Activated CD4-positive, CD25-positive, alpha-beta regulatory T cell (primary cell): Measurements from ENCODE around the gene OGG1.

Experiments used
- DNase-seq, 4 experiments: peaks; one replicate each; lab custom pipeline; 2025; lab: John Stamatoyannopoulos, UW

Gene OGG1

GRCh38 chr3:9727743-9728142 is 22.0 kb upstream of the OGG1 start:
- DNase-seq = no peak

- no peak for DNase-seq
Measured at GRCh38 chr3:9729419-9729818, 20.3 kb upstream of the OGG1 start.

GRCh38 chr3:9730657-9731205 is 19.0 kb upstream of the OGG1 start:
- DNase-seq = no peak

GRCh38 chr3:9731206-9732079 is 18.3 kb upstream of the OGG1 start, which contains the start of gene BRPF1:
Gene BRPF1, plus strand, starts transcription at chr3:9731735. Its CDS starts 2,406 bp downstream, at chr3:9734141.
- DNase-seq = peak; percentile 99 to 100 (median 99)

GRCh38 chr3:9732080-9732739 is 17.5 kb upstream of the OGG1 start:
- peak in 1 of 4 experiments; percentile 16 for DNase-seq

- no peak for DNase-seq
Measured at GRCh38 chr3:9732740-9733115, 17.0 kb upstream of the OGG1 start.

- no peak for DNase-seq
Measured at GRCh38 chr3:9736831-9737230, 12.9 kb upstream of the OGG1 start.

GRCh38 chr3:9739181-9739580 is 10.6 kb upstream of the OGG1 start:
- no peak for DNase-seq

- no peak for DNase-seq
Measured at GRCh38 chr3:9742560-9742959, 7.2 kb upstream of the OGG1 start.

GRCh38 chr3:9743548-9743947 is 6.2 kb upstream of the OGG1 start:
- DNase-seq = no peak

- no peak for DNase-seq
Measured at GRCh38 chr3:9744162-9744561, 5.6 kb upstream of the OGG1 start.

- no peak for DNase-seq
Measured at GRCh38 chr3:9745521-9745920, 4.2 kb upstream of the OGG1 start.

- no peak for DNase-seq
Measured at GRCh38 chr3:9746330-9746729, 3.4 kb upstream of the OGG1 start.

GRCh38 chr3:9747267-9747666 is 2.5 kb upstream of the OGG1 start:
- DNase-seq = no peak

GRCh38 chr3:9748031-9748430 is 1.7 kb upstream of the OGG1 start:
- no peak for DNase-seq

- peak in 1 of 4 experiments; percentile 45 for DNase-seq
Measured at GRCh38 chr3:9749296-9749644, 482 bp upstream of the OGG1 start.

GRCh38 chr3:9750556-9751411 is 1.0 kb downstream of the OGG1 start:
- DNase-seq = no peak

GRCh38 chr3:9754678-9755077 is 4.9 kb downstream of the OGG1 start:
- no peak for DNase-seq

- no peak for DNase-seq
Measured at GRCh38 chr3:9757427-9757826, 7.7 kb downstream of the OGG1 start.

- DNase-seq = no peak
Measured at GRCh38 chr3:9760779-9761505, 11.2 kb downstream of the OGG1 start.

GRCh38 chr3:9761919-9762318 is 12.2 kb downstream of the OGG1 start:
- DNase-seq = no peak

- no peak for DNase-seq
Measured at GRCh38 chr3:9762871-9763270, 13.1 kb downstream of the OGG1 start.
